GM19438 (cell line): Measurements from ENCODE around the gene OR10T2.
"Not testable (repeated sequence)": the region's sequence is repeated elsewhere in the genome, so short reads cannot be mapped to it uniquely, and the experiment has no call there.

Experiments
- ATAC-seq: cut with Tn5 transposase; IDR thresholded peaks from one replicate; pipeline ENCODE4 v1.9.1; 2021; ENCODE audit warnings: low read depth; ENCODE audit not compliant: unreplicated experiment

Gene OR10T2, protein sequence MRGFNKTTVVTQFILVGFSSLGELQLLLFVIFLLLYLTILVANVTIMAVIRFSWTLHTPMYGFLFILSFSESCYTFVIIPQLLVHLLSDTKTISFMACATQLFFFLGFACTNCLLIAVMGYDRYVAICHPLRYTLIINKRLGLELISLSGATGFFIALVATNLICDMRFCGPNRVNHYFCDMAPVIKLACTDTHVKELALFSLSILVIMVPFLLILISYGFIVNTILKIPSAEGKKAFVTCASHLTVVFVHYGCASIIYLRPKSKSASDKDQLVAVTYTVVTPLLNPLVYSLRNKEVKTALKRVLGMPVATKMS

DNA sequence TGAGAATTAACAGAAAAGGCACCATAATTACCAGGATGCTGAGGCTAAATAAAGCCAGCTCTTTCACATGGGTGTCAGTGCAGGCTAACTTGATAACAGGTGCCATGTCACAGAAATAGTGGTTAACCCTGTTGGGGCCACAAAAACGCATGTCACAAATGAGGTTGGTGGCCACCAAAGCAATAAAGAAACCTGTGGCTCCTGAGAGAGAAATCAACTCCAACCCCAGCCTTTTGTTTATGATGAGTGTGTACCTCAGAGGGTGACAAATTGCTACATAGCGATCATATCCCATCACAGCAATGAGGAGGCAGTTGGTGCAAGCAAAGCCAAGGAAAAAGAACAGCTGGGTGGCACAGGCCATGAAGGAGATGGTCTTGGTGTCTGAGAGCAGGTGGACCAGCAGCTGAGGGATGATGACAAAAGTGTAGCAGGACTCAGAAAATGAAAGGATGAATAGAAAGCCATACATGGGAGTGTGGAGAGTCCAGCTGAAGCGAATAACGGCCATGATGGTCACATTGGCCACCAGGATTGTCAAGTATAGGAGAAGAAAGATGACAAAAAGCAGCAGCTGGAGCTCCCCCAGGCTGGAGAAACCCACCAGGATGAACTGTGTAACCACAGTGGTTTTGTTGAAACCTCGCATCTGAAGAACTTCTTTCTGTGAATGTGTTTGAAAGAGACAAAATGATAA is at the start of gene OR10T2:
Gene OR10T2, minus strand, starts transcription at position 649 of the 697 bp plus-strand sequence. Its CDS starts 0 bp downstream, at position 649.
- ATAC-seq = no peak

DNA sequence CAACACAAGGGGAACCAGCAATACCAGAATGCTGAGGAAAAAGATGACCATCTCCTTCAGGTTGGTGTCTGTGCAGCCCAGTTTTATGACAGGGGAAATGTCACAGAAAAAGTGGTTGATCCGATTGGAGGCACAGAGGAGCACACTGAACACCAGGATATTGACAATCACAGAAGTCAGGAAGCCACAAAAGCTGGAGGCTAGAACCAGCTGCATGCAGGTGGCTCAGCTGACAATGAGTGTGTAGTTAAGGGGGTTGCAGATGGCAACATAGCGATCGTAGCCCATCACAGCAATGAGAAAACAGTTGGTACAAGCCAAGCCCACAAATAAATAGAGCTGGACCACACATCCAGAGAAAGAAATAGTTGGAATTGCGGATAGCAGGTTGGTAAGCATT is 46.1 kb upstream of the OR10T2 start:
- ATAC-seq = no peak

- ATAC-seq = no peak
Measured at GRCh38 chr1:158434741-158435140, 35.5 kb upstream of the OR10T2 start.

GRCh38 chr1:158430163-158430562 is 30.9 kb upstream of the OR10T2 start:
- not testable (repeated sequence) for ATAC-seq

GRCh38 chr1:158426137-158426536 is 26.9 kb upstream of the OR10T2 start, which contains the start of gene OR10K2:
Gene OR10K2, minus strand, starts transcription at chr1:158426237. Its CDS starts 5,371 bp downstream, at chr1:158420866.
- no peak for ATAC-seq

DNA sequence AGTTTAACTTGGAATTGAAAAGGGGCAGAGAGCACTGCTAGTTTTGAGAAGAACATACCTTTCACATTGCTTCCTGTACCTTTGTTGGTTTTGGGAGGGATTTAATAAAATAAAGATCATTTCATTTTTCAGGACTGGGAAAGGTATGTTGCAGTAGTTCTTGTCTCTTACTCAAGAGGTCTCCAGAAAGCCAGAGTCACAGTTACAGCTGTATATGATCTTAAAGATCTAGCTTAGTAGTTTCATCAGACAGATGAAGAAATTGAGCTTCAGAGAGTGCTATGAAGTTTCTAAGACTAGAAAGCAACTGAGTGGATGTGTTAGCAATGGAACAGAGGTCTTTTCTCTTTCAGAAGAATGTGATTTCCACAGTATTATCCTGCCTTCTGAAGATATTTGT is 25.8 kb upstream of the OR10T2 start:
- ATAC-seq = no peak

DNA sequence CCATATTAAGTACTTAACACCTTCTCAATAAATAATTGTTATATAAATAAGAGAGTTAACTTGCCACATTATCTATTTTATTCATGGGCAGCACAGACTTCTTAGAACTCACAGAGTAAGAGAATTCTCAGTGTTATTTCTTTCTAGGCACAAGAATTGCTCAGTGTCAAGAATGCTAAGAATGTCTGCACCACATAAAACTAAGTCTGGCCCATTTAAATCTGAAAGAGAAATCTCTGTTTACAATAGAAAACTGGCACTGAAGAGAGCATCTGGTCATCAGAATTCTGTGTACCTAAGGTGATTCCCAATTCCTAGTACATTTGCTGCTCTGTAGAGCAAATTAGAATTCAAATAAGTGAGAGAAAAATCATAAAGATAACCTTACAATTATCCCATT is 22.9 kb upstream of the OR10T2 start:
- no peak for ATAC-seq

- ATAC-seq = no peak
Measured at GRCh38 chr1:158417586-158417985, 18.3 kb upstream of the OR10T2 start.

- ATAC-seq = no peak
Measured at GRCh38 chr1:158414651-158415345, 15.5 kb upstream of the OR10T2 start.

GRCh38 chr1:158407092-158407491 is 7.8 kb upstream of the OR10T2 start:
- no peak for ATAC-seq

- no peak for ATAC-seq
Measured at GRCh38 chr1:158400871-158401270, 1.6 kb upstream of the OR10T2 start.

- ATAC-seq = no peak
Measured at GRCh38 chr1:158396646-158397045, 2.6 kb downstream of the OR10T2 start.

- no peak for ATAC-seq
Measured at GRCh38 chr1:158393476-158393875, 5.8 kb downstream of the OR10T2 start.

DNA sequence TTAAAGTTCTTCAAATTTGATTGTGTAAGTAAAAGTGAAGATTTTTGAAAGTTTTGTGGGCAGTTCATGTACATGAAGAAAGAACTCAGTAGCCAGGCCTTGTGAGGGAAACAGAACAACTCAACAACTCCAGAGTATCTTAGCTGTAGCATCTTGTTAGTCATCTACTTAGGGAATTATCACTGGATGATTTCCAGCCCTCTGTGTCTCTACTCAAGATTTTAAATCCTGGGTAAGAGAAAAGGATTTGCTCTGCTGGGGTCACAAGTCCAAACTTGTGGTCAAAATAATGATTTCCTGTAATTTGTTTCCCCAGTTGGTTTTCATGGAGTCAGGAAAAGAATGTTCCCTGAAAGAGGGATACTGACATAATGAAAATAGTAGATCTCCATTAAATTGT is 8.2 kb downstream of the OR10T2 start:
- no peak for ATAC-seq

GRCh38 chr1:158390331-158390730 is 8.9 kb downstream of the OR10T2 start:
- ATAC-seq = no peak

DNA sequence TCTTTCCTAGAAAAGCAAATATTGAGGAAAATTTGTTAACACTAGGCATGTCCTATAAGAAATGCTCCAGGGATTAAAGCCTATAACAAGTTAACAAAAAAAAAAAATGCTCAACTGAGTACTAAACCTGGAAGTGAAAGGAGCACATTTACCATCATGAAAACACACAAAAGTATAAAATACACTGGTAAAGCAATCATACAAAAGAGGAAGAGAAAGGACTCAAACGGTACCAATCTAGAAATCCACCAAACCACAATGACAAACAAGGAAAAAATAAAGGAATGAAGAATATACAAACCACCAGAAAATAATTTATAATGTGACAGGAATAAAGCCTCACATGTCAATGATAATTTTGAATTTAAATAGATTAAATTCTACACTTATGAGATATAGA is 24.4 kb downstream of the OR10T2 start:
- no peak for ATAC-seq

GRCh38 chr1:158374101-158374500 is 25.2 kb downstream of the OR10T2 start:
- ATAC-seq = not testable (repeated sequence)

DNA sequence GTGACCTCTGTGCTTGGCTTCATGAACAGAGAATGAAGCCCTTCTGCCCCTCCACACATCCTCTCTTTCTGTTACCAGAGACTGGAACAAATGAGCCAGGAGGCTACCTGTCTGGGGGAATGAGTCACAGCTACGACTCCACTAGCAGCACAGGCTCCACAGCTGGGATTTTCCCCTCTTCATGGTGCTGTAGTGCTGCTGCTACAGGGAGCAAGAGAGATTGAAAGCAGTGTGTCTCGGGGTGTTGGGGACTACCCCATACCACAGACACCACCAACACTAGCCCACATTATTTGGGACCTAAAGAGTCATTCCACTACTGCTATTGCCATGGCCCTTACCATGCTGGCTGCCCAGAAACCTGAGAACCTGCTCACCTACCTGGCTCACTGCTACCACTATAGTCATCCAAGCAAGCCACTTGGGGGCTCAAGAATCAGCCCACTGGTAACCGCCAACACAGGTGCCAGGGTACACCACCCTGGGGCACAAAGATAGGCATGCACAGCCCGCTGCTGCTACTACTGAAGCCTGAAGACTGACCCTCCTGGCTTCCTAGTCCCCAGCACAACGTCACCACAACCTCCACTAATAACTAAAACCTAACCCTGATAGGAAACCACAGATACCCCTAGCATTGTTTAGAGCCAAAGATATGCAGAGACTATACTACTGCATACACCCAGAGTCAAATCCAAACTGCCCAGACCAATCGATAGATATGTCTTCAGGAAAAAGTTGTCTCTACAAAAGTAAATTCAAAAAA is 27.9 kb downstream of the OR10T2 start:
- ATAC-seq = peak; percentile 78

DNA sequence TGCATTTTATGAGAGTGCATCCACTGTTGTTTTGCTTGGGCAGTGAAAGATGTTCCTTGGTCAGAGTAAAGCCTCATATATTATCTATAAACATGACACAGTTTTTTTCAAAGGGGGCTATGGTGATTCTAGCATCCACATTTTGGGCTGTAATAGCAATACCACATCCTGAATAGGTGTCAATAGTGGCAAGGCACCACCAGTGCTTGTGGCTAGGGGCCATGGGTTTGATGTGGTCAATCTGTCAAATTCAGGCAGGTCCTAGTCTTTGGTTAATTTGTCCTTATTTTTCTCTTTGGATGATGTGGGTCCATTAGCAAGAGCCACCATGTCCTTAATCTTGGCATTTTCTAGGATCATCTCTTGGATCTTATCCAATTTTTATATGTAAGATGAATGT is 32.5 kb downstream of the OR10T2 start:
- no peak for ATAC-seq

GRCh38 chr1:158362941-158363340 is 36.3 kb downstream of the OR10T2 start:
- no peak for ATAC-seq

GRCh38 chr1:158362482-158362881 is 36.8 kb downstream of the OR10T2 start:
- no peak for ATAC-seq
